D341Med (cell line): ENCODE data around the gene TBC1D1.
"Not testable (repeated sequence)": the region's sequence is repeated elsewhere in the genome, so short reads cannot be mapped to it uniquely, and the experiment has no call there.

Experiments used
- DNase-seq: peaks from one replicate; pipeline ENCODE4 v3.0.0; 2012; ENCODE audit warnings: low spot score

The TBC1D1 gene

DNA sequence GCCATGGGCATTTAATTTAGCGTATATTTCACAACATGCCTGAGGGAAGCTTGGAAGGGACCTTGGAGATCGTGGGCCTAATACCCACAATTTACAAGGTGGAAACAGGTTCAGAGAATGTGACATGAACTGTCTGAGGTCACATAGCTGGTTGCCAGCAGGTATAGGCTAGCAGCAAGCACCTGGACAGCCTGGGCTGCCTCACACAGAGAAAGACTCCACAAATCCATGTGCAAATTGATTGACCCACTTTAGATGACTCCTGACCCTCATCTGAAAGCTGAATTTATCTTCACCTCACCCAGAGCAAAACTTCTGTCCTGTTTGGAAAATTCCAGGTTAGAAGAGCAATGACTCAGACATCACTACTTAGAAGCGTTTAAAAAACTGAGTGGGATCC lies 75.2 kb downstream of the TBC1D1 start:
- no peak for DNase-seq

DNA sequence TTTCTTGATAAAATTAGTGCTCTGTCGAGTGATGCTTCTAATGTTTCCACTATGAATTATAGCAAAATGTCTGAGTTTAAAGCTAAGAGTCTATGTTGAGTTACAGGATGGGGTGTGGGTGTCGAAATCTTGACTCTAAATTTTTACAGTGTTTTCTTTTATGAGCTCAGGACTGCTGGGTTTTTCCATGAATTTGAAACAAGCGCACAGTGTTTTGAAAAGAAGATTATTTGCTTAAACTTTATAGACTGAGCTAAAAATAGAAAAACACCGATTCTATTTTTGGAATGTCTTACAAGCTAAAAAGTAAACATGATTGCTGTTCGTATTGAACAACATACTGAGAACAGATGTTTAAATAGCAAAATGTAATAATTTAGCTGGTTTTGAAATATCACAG lies 76.9 kb downstream of the TBC1D1 start:
- DNase-seq: no peak

- DNase-seq: no peak
These were observed 77.9 kb downstream of the TBC1D1 start for GRCh38 chr4:37968747-37969146.

- DNase-seq: peak; percentile 33
These were observed 79.8 kb downstream of the TBC1D1 start for GRCh38 chr4:37970702-37971101.

DNA sequence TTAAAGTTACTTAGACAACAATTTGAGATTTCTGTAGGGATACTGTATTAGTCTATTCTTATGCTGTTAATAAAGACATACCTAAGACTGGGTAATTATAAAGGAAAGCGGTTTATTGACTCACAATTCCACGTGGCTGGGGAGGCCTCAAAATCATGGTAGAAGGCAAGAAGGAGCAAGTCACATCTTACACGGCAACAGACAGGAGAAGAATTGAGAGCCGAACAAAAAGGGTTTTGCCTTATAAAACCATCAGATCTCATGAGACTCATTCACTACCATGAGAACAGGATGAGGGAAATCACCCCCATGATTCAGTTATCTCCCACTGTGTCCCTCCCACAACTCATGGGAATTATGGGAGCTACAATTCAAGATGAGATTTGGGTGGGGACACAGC lies 80.3 kb downstream of the TBC1D1 start:
- DNase-seq: no peak

DNA sequence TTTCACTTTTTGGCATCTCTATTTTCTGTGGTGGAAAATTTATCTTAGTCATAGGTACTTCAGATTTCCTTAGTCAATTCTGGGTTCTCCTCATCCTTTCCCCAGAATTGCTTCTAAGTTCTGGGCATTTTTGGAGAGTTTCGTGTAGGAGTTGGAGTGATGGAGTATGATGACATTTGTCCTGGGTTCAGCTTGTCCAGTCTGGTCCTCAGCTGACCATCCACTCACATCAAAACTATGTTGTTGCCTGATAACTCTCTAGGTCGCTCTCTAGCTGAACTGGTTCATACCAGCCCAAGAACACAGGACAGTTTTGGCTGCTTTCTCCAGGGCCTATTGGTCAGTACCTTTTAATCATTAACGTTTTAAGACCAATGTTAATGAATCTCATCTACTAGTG lies 82.6 kb downstream of the TBC1D1 start:
- no peak for DNase-seq

GRCh38 chr4:37975321-37975822 lies 84.5 kb downstream of the TBC1D1 start:
- DNase-seq: not testable (repeated sequence)

- DNase-seq: no peak
These were observed 85.6 kb downstream of the TBC1D1 start for GRCh38 chr4:37976507-37976906.

GRCh38 chr4:37976991-37977470 lies 86.1 kb downstream of the TBC1D1 start:
- DNase-seq: peak; percentile 73

DNA sequence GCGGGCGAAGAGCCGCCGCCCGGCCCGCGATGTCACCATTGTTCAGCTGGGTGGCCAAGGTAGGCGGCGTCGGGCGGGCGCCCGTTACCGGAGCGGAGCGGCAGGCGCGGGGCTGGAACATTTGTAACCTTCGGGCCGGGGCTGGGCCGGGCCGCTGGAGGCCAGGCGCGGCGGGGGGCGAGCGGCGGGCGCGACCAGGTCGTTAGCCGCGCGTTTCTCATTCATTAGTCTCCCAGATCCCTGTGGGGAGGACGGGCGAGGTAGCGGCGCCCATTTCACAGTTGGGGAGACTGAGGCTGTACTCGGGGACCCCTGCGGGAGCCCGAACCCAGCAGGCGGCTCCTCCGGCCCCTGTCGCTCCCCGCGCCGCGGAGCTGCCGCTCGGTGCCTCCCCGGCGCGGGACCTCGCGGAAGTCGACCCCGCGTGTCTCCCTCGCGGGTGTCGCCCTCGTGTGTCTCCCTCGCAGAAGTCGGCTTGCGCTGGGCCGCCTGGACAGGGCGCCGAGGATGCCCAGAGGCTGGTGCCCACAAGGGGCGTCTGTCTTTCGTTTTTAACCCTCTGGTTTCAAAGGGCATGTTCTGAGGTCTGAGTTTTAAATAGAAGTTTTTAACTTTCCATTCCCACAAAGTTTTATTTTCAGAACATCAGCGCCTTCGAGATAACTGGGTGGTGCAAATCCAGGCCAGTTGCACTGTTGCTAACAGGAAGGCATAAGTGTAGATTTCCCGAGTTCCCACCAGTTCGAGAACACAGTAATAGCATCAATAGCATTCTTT lies 86.8 kb downstream of the TBC1D1 start:
- peak; percentile 71 for DNase-seq

DNA sequence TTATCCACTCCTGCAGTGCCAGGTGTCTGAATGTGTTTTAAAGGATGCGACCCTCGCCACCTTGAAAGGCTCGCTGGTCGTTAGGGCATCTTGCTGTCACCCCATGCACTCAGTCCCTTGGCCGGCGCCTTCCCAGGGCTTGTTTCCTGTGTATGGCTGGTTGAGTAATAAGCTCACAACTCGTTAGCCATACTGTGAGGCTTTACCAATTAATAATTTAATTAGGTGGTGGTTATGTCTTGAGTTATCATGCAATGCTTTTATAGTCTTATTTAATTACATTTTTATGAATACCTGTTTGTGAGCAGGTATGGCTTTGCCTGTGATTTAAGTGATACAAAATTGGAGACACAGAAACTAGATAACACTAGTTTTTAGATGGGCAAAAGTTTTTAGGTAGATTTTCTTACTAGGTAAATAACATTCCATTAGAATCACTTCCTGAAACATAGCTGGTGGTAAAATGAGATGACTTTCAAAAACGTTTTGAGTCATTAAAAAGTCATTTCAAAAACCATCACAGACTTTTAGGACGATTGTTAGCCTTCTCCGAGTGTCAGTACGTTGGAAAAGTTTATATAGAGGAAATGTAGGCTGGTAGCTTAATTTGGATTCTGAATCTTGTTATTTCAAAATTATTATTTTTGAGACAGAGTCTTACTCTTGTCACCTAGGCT lies 87.5 kb downstream of the TBC1D1 start:
- no peak for DNase-seq

DNA sequence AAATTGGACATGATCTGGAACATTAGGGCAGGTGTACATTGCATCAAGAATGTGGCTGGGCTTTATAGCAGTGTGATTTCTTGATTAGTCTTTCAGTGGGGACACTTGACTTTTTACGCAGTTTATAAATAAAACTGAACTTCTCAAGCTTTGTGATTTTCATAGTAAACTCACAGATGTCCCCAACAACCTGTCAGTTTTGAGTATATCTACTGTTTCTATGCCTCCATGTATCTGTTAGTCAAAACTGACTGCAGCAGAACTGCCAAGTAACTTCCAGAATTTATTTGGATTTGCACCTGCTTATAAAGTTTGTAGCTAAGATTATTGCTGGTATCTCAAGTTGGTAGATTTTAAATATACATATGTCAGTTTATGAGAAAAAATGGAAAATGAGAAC lies 89.4 kb downstream of the TBC1D1 start:
- DNase-seq: no peak

GRCh38 chr4:37981425-37981824 lies 90.5 kb downstream of the TBC1D1 start:
- DNase-seq: no peak

DNA sequence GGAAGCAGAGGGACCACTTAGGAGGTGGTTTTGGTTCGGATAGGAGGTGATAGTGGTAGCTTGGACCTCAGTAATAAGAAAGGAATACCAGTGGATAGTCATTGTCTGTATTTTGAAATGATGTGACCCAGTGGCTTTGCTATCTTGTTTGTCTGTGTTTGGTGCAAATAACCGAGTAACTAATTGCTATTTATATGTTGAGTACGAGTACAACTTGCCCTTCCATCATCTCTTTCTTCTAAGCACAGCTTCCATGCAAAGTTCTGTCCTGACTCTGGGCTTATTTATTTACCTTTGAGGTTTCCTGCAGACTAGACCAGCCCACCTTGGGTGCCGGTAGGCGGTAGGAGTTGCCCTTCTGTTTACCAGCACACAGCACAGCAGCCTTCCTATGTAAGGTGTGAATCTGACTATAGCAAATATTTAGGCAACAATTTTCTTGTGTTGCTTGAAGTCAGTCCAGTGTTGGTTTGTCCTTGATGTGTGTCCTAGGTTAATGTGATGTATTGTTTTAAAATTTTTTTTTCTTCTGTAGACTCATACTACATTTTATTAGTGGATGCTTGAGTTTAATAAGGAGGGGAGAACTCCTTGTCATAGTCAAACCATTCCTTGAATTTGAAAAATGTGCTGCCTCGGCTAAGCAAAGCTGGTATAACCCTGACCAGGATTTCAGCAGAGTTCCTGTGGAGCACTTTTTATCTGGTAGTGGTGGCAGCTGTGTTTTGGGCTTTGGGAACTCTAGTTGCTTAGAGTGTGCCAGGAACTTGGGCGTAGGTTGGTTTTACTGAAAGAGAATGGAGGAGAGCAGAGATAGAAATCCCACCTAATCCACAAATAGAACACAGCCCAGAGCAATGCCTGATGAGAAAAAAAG lies 91.2 kb downstream of the TBC1D1 start:
- DNase-seq: no peak

GRCh38 chr4:37982736-37983135 lies 91.9 kb downstream of the TBC1D1 start:
- DNase-seq: no peak

DNA sequence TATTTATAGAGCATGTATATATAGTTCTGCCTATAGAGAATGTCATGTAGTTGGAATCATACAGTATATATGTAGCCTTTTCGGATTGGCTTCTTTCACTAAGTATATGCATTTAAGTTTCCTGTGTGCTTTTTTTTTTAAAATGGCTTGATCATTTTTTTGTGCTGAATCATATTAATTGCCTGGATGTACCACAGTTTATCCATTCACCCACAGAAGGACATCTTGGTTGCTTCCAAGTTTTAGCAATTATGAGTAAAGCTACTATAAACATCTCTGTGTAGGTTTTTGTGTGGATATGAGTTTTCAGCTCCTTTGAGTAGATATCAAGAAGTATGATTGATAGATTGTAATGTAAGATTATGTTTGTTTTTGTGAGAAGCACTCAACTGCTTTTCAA lies 93.1 kb downstream of the TBC1D1 start:
- DNase-seq: no peak

- no peak for DNase-seq
These were observed 94.9 kb downstream of the TBC1D1 start for GRCh38 chr4:37985730-37986275.

DNA sequence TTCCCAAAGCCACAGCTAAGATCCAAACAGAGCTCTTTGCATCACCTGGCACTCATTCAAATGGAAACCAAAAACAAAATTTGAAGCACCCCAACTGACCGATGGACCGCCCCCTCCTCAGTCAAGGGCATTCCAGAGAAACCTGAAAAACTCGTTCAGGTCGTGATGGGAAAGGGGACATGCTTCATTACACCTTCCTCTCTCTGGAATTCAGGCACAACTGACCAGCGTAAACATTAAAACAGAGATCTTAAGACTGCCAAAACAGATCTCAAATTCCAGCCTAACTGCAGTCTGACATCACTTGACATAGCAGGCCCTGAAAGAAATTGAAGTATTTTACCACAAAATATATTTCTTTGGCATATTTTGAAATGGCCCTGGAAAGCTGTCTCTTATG lies 97.8 kb downstream of the TBC1D1 start:
- no peak for DNase-seq

GRCh38 chr4:37989398-37990260 lies 98.7 kb downstream of the TBC1D1 start:
- DNase-seq: no peak

GRCh38 chr4:37990731-37991245 lies 99.9 kb downstream of the TBC1D1 start:
- no peak for DNase-seq
